SK-N-SH treated with all-trans-retinoic acid at 6 μM for 48 hours (cell line): Measurements from ENCODE around the gene GPC3.

Experiments used
- CREB5 ChIP-seq: fragments of 250-450 bp; sonication (Bioruptor Pico); IDR thresholded peaks from 2 replicates; pipeline ENCODE4 v1.5.1; 2020; ENCODE audit warnings: low read depth, mild to moderate bottlenecking, moderate library complexity
- CSDC2 ChIP-seq: fragments of 250-450 bp; sonication (Bioruptor Pico); IDR thresholded peaks from 2 replicates; pipeline ENCODE4 v1.5.0; 2020; ENCODE audit warnings: mild to moderate bottlenecking, moderate library complexity
- CSRNP3 ChIP-seq: fragments of 250-450 bp; sonication (Bioruptor Pico); IDR thresholded peaks from 2 replicates; pipeline ENCODE4 v1.5.1; 2021; ENCODE audit warnings: mild to moderate bottlenecking, moderate library complexity
- ESRRG ChIP-seq: fragments of 250-450 bp; sonication (Bioruptor Pico); IDR thresholded peaks from 2 replicates; pipeline ENCODE4 v1.6.1; 2021; ENCODE audit warnings: mild to moderate bottlenecking
- GLIS3 ChIP-seq: fragments of 250-450 bp; sonication (Bioruptor Pico); IDR thresholded peaks from 2 replicates; pipeline ENCODE4 v1.5.0; 2020; ENCODE audit warnings: mild to moderate bottlenecking, moderate library complexity
- ISL1 ChIP-seq: fragments of 250-450 bp; sonication (Bioruptor Pico); IDR thresholded peaks from 2 replicates; pipeline ENCODE4 v2.1.2; 2022; ENCODE audit warnings: mild to moderate bottlenecking, moderate library complexity
- PPARA ChIP-seq: fragments of 250-450 bp; sonication (Bioruptor Pico); IDR thresholded peaks from 2 replicates; pipeline ENCODE4 v1.5.0; 2020; ENCODE audit warnings: mild to moderate bottlenecking, borderline replicate concordance
- RARB ChIP-seq: fragments of 250-450 bp; sonication (Bioruptor Pico); IDR thresholded peaks from 2 replicates; pipeline ENCODE4 v1.8.0; 2021; ENCODE audit warnings: mild to moderate bottlenecking, moderate library complexity
- TCF4 ChIP-seq: fragments of 250-450 bp; sonication (Bioruptor Pico); IDR thresholded peaks from 2 replicates; pipeline ENCODE4 v1.8.0; 2021; ENCODE audit warnings: mild to moderate bottlenecking, moderate library complexity, borderline replicate concordance
- ZFP30 ChIP-seq: fragments of 450-650 bp; formaldehyde crosslinking; IDR thresholded peaks from 2 replicates; pipeline ENCODE4 v1.5.0; 2022; ENCODE audit warnings: mild to moderate bottlenecking, moderate library complexity
- ZNF70 ChIP-seq: fragments of 450-650 bp; formaldehyde crosslinking; IDR thresholded peaks from 2 replicates; pipeline ENCODE4 v1.5.0; 2020; ENCODE audit warnings: mild to moderate bottlenecking, moderate library complexity

- no peak for TF ChIP-seq ZFP30 (CRISPR knock-in tag)
- no peak for TF ChIP-seq TCF4 (CRISPR knock-in tag)
- TF ChIP-seq CSDC2 (CRISPR knock-in tag), result no peak
- no peak for TF ChIP-seq CSRNP3 (CRISPR knock-in tag)
- TF ChIP-seq ISL1 (CRISPR knock-in tag), result no peak
- no peak for TF ChIP-seq CREB5 (CRISPR knock-in tag)
- no peak for TF ChIP-seq GLIS3 (CRISPR knock-in tag)
- TF ChIP-seq ZNF70, result no peak
- no peak for TF ChIP-seq RARB (CRISPR knock-in tag)
- TF ChIP-seq PPARA (CRISPR knock-in tag), result no peak
- no peak for TF ChIP-seq ESRRG (CRISPR knock-in tag)
Measured at GRCh38 chrX:133929836-133930464, 55.4 kb downstream of the GPC3 start.
